ENCODE measurements around the gene RPTOR.

Gene RPTOR

DNA sequence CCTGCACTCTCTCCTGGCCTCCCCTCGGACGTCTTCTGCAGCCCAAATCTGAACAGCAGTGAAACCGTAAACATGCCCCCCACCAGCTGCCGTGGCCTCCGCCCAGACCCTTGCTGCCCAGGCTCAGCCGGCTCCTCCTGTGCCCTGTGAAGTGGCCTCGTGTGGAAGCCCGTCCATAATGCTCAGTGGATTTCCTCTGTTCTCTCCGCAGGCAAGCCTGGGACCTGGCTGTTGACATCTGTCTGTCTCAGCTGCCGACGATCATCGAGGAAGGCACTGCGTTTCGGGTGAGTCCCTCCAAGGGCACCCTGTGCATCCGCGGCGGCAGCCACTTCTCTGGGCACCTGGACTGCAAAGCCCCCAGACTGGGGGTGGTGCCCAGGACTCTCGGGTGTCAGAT, 293.1 kb downstream of the RPTOR start:
- H3F3A ChIP-seq (ENCODE audit: insufficient read depth, low read length), result peaks cover 4% of the 10 kb centered on the region; the same call in 1 of the 2 replicates
- H3K79me2 ChIP-seq (ENCODE audit: insufficient read depth, low read length), result no peaks in the 10 kb centered on the region
- H3K27me3 ChIP-seq (ENCODE audit: insufficient read depth, low read length), result no peaks in the 10 kb centered on the region
- H3K27ac ChIP-seq (ENCODE audit: low read depth, low read length, poor library complexity, severe bottlenecking), result no peak overlapping the region
- TF ChIP-seq, protein P1, sequence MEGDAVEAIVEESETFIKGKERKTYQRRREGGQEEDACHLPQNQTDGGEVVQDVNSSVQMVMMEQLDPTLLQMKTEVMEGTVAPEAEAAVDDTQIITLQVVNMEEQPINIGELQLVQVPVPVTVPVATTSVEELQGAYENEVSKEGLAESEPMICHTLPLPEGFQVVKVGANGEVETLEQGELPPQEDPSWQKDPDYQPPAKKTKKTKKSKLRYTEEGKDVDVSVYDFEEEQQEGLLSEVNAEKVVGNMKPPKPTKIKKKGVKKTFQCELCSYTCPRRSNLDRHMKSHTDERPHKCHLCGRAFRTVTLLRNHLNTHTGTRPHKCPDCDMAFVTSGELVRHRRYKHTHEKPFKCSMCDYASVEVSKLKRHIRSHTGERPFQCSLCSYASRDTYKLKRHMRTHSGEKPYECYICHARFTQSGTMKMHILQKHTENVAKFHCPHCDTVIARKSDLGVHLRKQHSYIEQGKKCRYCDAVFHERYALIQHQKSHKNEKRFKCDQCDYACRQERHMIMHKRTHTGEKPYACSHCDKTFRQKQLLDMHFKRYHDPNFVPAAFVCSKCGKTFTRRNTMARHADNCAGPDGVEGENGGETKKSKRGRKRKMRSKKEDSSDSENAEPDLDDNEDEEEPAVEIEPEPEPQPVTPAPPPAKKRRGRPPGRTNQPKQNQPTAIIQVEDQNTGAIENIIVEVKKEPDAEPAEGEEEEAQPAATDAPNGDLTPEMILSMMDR (IDR thresholded peaks at IDR 0.05; ENCODE audit: low read length), result no peak
- no peak for TF ChIP-seq EZH2 (IDR thresholded peaks at IDR 0.05; ENCODE audit: borderline replicate concordance, low read length)
- peaks cover 18% of the 10 kb centered on the region for H3K4me1 ChIP-seq (ENCODE audit: insufficient read depth, low read length, severe bottlenecking)
- H3K4me2 ChIP-seq (ENCODE audit: low read length), result no peak overlapping the region
- no peaks in the 10 kb centered on the region for H3K9me2 ChIP-seq (ENCODE audit: low read depth, low read length)
- H3K36me3 ChIP-seq (ENCODE audit: insufficient read depth, low read length), result peaks cover 80% of the 10 kb centered on the region
- H3K9ac ChIP-seq (ENCODE audit: low read length), result no peak overlapping the region
- no peaks in the 10 kb centered on the region for H4K20me1 ChIP-seq (ENCODE audit: insufficient read depth, low read length)
- H3K9me3 ChIP-seq (ENCODE audit: low read length), result no peaks in the 10 kb centered on the region
- H2AFZ ChIP-seq (ENCODE audit: low read length), result no peak overlapping the region
- H3K4me3 ChIP-seq (ENCODE audit: low read depth, low read length, poor library complexity, severe bottlenecking), result no peak overlapping the region

DNA sequence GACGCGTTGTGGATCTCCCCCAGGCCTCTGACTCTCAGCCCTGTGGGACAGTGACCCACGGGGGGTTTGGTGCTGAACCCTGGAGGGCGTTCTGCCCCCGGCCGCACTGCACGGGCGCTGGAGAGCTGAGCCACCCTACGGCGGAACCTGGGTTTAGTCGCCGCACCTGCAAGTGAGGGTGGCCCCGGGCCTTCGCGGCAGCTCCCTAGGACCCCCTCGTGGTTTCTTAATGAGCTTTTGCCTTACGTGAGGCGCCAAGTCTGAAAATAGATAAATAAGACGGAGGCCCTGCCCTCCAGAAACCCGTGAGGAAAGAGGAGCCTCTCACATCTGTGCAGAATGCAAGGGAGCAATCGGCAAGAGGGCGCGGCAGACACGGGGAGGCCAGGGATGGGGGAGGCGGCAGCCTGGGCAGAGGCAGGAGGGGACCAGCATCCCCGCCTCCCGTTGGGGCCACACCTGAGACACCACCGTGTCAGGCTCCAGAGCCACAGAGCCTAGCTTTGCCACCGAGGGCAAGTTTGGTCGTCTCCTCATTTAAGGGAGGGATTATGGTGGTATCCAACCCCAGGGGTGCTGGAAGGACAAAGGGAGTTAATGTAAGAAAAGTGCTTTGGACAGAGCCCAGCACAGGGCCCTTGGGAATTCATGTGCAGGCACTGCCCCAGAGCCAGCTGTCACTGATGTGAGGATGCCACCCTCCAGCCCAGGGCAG, 293.8 kb downstream of the RPTOR start:
- no peak overlapping the region for H3K4me3 ChIP-seq (ENCODE audit: low read depth, low read length, poor library complexity, severe bottlenecking)
- H3K36me3 ChIP-seq (ENCODE audit: insufficient read depth, low read length), result peaks cover 85% of the 10 kb centered on the region
- peaks cover 18% of the 10 kb centered on the region for H3K4me1 ChIP-seq (ENCODE audit: insufficient read depth, low read length, severe bottlenecking)
- no peak overlapping the region for H2AFZ ChIP-seq (ENCODE audit: low read length)
- no peaks in the 10 kb centered on the region for H3K9me3 ChIP-seq (ENCODE audit: low read length)
- no peaks in the 10 kb centered on the region for H3K79me2 ChIP-seq (ENCODE audit: insufficient read depth, low read length)
- H3K27ac ChIP-seq (ENCODE audit: low read depth, low read length, poor library complexity, severe bottlenecking), result no peak overlapping the region
- peaks cover 4% of the 10 kb centered on the region; the same call in 1 of the 2 replicates for H3F3A ChIP-seq (ENCODE audit: insufficient read depth, low read length)
- H4K20me1 ChIP-seq (ENCODE audit: insufficient read depth, low read length), result no peaks in the 10 kb centered on the region
- H3K4me2 ChIP-seq (ENCODE audit: low read length), result no peak overlapping the region
- no peak overlapping the region for H3K9ac ChIP-seq (ENCODE audit: low read length)
- no peaks in the 10 kb centered on the region for H3K9me2 ChIP-seq (ENCODE audit: low read depth, low read length)
- TF ChIP-seq, protein P1 (IDR thresholded peaks at IDR 0.05; ENCODE audit: low read length), result no peak
- no peak for TF ChIP-seq EZH2 (IDR thresholded peaks at IDR 0.05; ENCODE audit: borderline replicate concordance, low read length)
- H3K27me3 ChIP-seq (ENCODE audit: insufficient read depth, low read length), result no peaks in the 10 kb centered on the region

DNA sequence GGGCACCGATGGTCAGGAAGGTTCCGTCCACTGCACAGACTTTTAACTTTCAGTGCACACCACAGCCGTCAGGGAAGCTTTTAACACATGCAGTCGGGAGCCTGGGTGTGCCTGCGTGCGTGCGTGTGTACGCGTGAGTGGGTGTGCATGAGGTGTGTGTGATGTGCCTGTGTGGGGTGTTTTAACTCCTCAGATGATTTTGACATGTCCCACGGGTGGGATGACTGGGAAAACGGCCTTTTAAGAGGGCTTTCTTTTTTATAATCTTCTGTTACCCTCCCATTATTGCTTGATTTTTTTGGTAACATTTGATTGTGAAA, 294.3 kb downstream of the RPTOR start:
- H3K4me1 ChIP-seq (ENCODE audit: insufficient read depth, low read length, severe bottlenecking), result peaks cover 22% of the 10 kb centered on the region
- no peaks in the 10 kb centered on the region for H3K9me2 ChIP-seq (ENCODE audit: low read depth, low read length)
- no peaks in the 10 kb centered on the region for H3K27me3 ChIP-seq (ENCODE audit: insufficient read depth, low read length)
- H3K36me3 ChIP-seq (ENCODE audit: insufficient read depth, low read length), result peaks cover 85% of the 10 kb centered on the region
- H3K9me3 ChIP-seq (ENCODE audit: low read length), result no peaks in the 10 kb centered on the region
- no peak overlapping the region for H3K9ac ChIP-seq (ENCODE audit: low read length)
- no peaks in the 10 kb centered on the region for H3K79me2 ChIP-seq (ENCODE audit: insufficient read depth, low read length)
- no peak for TF ChIP-seq EZH2 (IDR thresholded peaks at IDR 0.05; ENCODE audit: borderline replicate concordance, low read length)
- TF ChIP-seq, protein P1 (IDR thresholded peaks at IDR 0.05; ENCODE audit: low read length), result no peak
- no peak overlapping the region for H3K4me2 ChIP-seq (ENCODE audit: low read length)
- peaks cover 4% of the 10 kb centered on the region; the same call in 1 of the 2 replicates for H3F3A ChIP-seq (ENCODE audit: insufficient read depth, low read length)
- H4K20me1 ChIP-seq (ENCODE audit: insufficient read depth, low read length), result no peaks in the 10 kb centered on the region
- H2AFZ ChIP-seq (ENCODE audit: low read length), result no peak overlapping the region
- H3K27ac ChIP-seq (ENCODE audit: low read depth, low read length, poor library complexity, severe bottlenecking), result no peak overlapping the region
- H3K4me3 ChIP-seq (ENCODE audit: low read depth, low read length, poor library complexity, severe bottlenecking), result no peak overlapping the region

Measured in OCI-LY1 (cell line).